Activated T-cell treated with anti-CD3 and anti-CD28 coated beads, Interleukin-2, amount 50 U/mL, for 4 hours (primary cell): ENCODE results near the gene IL2RA. TPM values are rescaled to one million over a fixed set of nuclear protein-coding genes. Genes with fewer than 3 reads are reported as not detected.
A peak's percentile ranks its signal among the peaks of the same experiment; 100 is the strongest.
"Not testable (repeated sequence)": the region's sequence is repeated elsewhere in the genome, so short reads cannot be mapped to it uniquely, and the experiment has no call there.

Experiments
- ATAC-seq, 2 donors: fragments of 200-7000 bp; cut with Tn5 transposase; one replicate each; pipeline ENCODE4 v1.10.0; 2021
- DNase-seq: peaks from one replicate; pipeline ENCODE4 v3.0.0-alpha.2; 2020
- H3K27me3 Mint-ChIP-seq: one replicate; pipeline ENCODE4 v1.8.0; 2021; ENCODE audit warnings: low read depth, mixed read lengths
- H3K36me3 Mint-ChIP-seq: one replicate; pipeline ENCODE4 v1.8.0; 2022; ENCODE audit warnings: mixed read lengths; ENCODE audit not compliant: insufficient read depth
- H3K4me1 Mint-ChIP-seq: one replicate; pipeline ENCODE4 v1.8.0; 2021; ENCODE audit warnings: low read depth, mixed read lengths
- H3K4me3 Mint-ChIP-seq: one replicate; pipeline ENCODE4 v1.8.0; 2021; ENCODE audit warnings: mild to moderate bottlenecking, moderate library complexity, mixed read lengths
- H3K9me3 Mint-ChIP-seq: one replicate; pipeline ENCODE4 v1.8.0; 2021; ENCODE audit warnings: mixed read lengths
- total RNA-seq, 3 donors: library from RNA; stranded (reverse); gene quantifications; one replicate each; pipeline ENCODE4 v1.2.1, GENCODE V29; 2021

Gene IL2RA
- 100 to 1,000 TPM; 639 to 698 (median 653) TPM for total RNA-seq

DNA sequence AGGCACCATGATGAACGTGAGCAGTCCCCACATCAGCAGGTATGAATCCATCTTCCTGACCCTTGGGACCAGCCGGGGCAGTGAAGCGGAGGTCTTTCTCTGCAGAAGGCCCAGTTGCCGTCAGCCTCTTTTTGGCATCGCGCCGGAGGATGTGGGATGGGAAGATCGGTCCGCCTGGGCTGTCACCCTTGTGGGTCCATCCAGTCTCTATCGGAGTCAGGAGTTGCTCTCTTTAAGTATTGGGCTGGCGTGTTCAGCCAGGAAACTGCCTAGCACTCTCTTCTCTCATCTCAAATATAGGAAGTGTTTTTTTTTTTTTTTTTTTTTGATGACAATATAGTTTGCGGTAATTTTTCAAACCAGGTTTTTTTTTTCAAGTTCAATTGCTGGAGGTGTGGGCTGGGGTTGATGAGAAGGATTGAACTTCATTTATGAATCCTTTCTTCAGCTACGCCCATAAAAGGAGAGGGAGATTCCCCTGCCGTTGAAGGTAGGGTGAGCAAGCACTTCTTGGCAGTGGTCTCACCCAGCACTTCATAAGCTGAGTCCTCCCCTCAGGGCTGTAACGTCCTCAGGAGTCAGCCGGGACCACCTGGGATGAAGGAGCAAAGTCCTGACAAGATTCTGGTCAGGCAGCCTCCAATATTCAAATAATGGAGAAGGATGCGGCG lies at the start of gene IL2RA:
Gene IL2RA, minus strand, starts transcription at position 267 of the 671 bp plus-strand sequence. Its CDS starts 216 bp downstream, at position 51.
- Mint-ChIP-seq H3K9me3 (no peaks in the 10 kb centered on the region), H3K36me3 (peaks cover 32% of the 10 kb centered on the region), H3K4me3 (peak within 1 kb of the TSS; percentile 87), H3K27me3 (no peaks in the 10 kb centered on the region), H3K4me1 (peaks cover 51% of the 10 kb centered on the region)
- ATAC-seq: peak; percentile 70 to 72
- peak; percentile 60 for DNase-seq

DNA sequence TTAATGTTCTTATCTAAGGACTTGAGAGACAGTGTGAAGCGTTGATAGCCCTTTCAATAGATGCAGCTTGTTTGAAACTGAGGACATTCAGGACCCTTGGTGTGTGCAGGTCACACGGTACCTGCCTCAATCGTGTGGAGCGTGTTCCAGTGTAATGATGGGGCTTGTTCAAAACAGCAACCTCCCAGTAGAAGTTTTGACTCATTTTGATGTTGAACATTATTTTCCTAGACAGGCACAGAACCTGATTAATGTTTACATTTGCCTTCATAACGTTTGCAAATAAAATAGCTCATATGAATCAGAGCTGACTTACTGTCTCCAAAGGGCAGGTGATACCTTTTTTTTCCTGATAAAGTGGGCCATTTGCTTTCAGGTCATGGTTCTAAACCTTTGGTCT lies 48.0 kb upstream of the IL2RA start:
- Mint-ChIP-seq H3K4me1 (peaks cover 36% of the 10 kb centered on the region), H3K9me3 (no peaks in the 10 kb centered on the region), H3K27me3 (no peaks in the 10 kb centered on the region), H3K4me3 (no peak overlapping the region), H3K36me3 (peaks cover 61% of the 10 kb centered on the region)
- DNase-seq: no peak
- ATAC-seq: no peak

DNA sequence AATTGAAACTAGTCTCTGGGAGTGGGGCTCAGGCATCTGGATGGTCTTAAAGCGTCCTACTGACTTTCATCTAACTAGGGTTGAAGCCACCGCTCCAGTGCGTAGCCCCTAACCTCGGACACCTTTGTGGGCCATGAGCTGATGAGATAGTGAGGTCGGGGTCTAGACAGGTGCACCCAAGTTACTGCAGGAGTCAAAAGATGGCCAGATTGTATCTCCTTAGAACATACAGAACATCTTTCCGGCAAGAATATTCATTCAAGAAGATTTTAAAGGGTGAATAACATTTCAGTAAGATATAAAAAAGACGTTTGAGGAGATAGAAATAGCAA lies 47.2 kb upstream of the IL2RA start:
- H3K4me1 Mint-ChIP-seq: peaks cover 32% of the 10 kb centered on the region
- H3K9me3 Mint-ChIP-seq: no peaks in the 10 kb centered on the region
- no peak overlapping the region for H3K4me3 Mint-ChIP-seq
- no peak for DNase-seq
- ATAC-seq: no peak
- no peaks in the 10 kb centered on the region for H3K27me3 Mint-ChIP-seq
- H3K36me3 Mint-ChIP-seq: peaks cover 63% of the 10 kb centered on the region

DNA sequence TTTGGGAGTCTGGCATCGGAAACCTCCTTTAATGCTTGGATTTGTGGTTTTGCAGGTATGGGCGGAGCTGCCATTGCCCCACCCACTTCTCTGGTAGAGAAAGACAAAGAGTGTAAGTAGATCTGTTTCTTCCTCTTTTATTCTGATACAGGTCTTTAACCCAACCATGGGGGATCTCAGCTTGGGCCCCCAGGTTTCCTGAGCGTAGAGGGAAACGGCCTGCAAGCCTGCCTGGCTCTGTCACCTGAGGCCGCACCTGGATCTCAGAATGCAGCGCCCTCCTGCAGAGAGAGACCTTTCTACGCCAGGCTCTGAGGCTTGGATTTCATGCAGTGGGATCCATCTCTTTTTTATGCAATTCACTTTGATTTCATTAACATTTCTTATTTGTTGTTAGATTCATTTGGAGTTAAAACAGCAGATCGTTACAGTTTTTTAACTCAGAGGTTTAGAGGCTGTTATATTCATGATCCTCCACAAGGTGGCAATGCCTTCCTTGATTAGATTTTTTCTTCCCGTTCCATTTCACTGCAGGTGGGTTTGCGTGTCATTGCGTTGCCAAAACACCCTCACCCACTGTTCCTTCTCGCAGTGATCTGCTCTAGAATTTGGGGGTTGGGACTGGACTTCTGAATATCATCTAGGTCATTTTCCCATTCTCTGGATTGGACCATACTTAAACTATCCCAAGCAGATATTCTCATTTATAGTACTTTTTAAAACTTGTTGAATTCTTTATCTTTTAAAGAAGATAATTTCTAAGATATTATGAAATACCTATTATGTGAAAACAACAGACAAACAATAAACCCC lies 46.7 kb upstream of the IL2RA start:
- Mint-ChIP-seq H3K27me3 (no peaks in the 10 kb centered on the region), H3K9me3 (no peaks in the 10 kb centered on the region), H3K4me3 (no peak overlapping the region), H3K4me1 (peaks cover 29% of the 10 kb centered on the region), H3K36me3 (peaks cover 61% of the 10 kb centered on the region)
- no peak for DNase-seq
- peak; percentile 40 to 51 for ATAC-seq

DNA sequence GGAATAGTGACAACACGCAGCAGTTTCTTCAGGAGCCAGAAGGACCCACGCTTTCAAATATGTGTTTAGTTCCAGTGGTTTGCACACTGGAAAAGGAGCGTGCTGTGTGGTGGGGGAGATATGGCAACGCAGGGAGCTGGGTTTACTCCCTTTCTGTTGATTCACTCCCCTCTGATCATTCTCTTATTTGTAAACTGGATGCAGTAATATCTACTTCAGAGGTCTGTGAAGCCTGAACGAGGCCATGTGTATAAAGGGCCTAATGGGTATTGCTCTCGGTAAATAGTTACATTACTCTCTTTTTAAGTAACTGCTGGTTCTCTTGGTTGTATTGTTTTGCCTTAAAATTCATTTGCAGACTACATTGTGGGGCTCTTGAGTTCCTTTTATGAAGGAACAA lies 45.9 kb upstream of the IL2RA start:
- H3K4me3 Mint-ChIP-seq: no peak overlapping the region
- peaks cover 56% of the 10 kb centered on the region for H3K36me3 Mint-ChIP-seq
- ATAC-seq: no peak
- peaks cover 29% of the 10 kb centered on the region for H3K4me1 Mint-ChIP-seq
- DNase-seq: no peak
- no peaks in the 10 kb centered on the region for H3K9me3 Mint-ChIP-seq
- H3K27me3 Mint-ChIP-seq: no peaks in the 10 kb centered on the region

DNA sequence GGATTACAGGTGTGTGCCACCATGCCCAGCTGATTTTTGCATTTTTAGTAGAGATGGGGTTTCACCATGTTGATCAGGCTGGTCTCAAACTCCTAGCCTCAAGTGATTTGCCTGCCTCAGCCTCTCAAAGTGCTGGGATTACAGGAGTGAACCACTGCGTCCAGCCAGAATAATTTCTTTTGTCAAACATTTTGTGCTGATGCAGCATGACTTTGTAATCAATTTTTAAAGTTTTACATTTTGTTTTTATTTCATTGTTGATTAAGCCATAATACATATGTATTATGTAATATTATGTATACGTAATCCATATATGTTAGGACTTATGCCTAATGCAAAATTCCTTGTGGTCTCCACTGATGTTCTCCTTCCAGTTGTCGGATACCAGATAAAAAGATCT lies 45.4 kb upstream of the IL2RA start:
- H3K36me3 Mint-ChIP-seq: peaks cover 54% of the 10 kb centered on the region
- not testable (repeated sequence) for H3K9me3 Mint-ChIP-seq, DNase-seq, ATAC-seq, H3K4me3 Mint-ChIP-seq, H3K27me3 Mint-ChIP-seq
- peaks cover 29% of the 10 kb centered on the region for H3K4me1 Mint-ChIP-seq

DNA sequence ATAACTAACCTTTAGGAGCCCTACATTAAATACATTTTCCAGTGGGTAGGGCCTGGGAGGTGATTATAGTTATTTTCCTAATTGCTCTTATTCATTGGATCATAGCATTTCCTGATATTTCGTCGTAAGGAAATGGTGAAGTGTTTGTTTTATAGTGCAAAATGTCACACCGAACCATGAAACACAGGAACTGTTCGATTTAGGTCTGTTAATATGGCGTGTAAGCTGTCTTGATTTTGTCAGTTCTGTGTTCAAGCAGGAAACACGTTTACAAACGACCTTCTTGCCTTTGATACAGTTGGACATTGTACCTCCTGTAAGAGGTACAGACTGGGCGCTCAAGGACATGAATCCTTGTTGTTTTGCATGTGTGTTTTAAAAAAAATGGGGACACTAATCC lies 41.4 kb upstream of the IL2RA start:
- Mint-ChIP-seq H3K9me3 (no peaks in the 10 kb centered on the region), H3K4me3 (no peak overlapping the region), H3K4me1 (peaks cover 12% of the 10 kb centered on the region), H3K27me3 (no peaks in the 10 kb centered on the region), H3K36me3 (peaks cover 40% of the 10 kb centered on the region)
- DNase-seq (no peak), ATAC-seq (no peak)

DNA sequence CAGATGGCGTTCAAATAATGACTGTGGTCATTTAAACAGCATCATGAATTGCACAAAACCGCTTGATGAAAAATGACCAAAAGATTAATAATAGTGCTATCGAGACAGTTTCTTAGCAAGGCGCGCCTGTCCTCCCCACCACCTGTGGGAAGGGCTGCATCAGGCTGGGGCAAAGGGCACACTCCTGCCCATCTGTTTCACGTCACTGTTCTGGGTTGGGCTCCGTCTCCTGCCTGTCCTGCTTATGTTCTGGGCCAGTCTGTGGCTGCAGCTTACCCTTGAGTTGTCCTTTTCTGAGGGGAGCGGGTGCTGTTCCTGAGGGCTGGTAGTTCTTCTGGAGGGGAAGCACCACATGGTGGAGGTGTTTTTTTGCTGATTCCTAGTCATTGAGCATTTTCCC lies 40.0 kb upstream of the IL2RA start:
- no peak for ATAC-seq

DNA sequence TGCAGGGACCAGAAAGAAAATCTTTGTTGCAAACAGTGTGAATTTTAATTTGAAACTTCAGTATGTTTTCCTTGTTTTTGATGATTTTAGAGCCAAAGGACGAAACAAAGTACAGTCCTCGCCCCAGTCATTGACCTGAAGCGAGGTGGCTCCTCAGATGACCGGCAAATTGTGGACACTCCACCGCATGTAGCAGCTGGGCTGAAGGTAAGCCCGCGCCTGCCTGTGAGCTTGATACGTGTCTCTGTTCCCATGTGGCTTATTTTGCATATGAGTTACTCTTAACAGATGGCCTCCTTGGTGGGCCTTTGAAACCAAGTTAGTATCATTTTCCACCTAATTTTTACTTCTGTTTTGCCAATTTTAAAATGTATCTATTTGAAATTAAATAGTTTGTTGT lies 39.0 kb upstream of the IL2RA start:
- ATAC-seq (no peak), DNase-seq (no peak)
- Mint-ChIP-seq H3K4me3 (no peak overlapping the region), H3K4me1 (peaks cover 17% of the 10 kb centered on the region), H3K27me3 (no peaks in the 10 kb centered on the region), H3K36me3 (peaks cover 44% of the 10 kb centered on the region), H3K9me3 (no peaks in the 10 kb centered on the region)

More for the DNA sequence above, 40.0 kb upstream of the IL2RA start:
- DNase-seq: no peak
- Mint-ChIP-seq H3K36me3 (peaks cover 46% of the 10 kb centered on the region), H3K27me3 (no peaks in the 10 kb centered on the region), H3K4me1 (peaks cover 11% of the 10 kb centered on the region), H3K9me3 (no peaks in the 10 kb centered on the region), H3K4me3 (no peak overlapping the region)

DNA sequence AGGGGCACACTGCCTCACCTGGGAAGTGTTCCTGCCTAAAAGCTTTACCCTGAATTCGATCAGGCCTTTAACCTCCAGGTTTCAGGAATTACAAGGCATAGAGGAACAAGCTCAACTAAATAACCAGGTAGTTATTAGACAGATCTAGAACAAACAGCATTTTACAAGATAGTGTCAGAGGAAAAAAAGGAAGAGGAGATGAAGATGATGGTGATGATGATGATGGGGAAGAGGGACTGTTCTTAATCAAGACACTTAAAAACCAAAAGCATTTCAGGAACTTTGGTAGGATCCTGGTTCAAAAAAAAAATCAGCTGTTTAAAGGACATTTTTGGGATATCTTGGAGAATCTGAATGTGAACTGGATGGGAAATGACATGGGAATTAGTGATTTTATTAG lies 38.2 kb upstream of the IL2RA start:
- peaks cover 25% of the 10 kb centered on the region for H3K4me1 Mint-ChIP-seq
- H3K27me3 Mint-ChIP-seq: no peaks in the 10 kb centered on the region
- H3K9me3 Mint-ChIP-seq: no peaks in the 10 kb centered on the region
- H3K4me3 Mint-ChIP-seq: no peak overlapping the region
- ATAC-seq (no peak), DNase-seq (no peak)
- peaks cover 42% of the 10 kb centered on the region for H3K36me3 Mint-ChIP-seq

DNA sequence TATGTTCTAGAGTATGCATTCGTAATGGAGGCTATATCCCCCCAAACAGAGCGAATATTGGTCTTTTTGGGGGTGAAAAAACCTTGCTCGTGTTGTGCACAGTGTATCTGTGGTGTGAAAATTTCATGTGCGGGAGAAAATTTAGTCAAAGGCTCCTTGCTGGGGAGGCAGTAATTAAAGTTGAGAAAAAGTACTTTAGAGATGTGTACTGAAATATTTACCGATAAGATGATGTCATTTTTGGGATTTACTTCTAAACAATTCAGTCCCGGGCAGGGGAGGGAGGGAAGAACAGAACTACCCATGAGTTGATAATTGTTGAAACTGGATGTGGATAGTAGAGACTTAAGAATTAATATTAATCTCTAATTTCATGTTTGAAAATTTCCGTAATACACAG lies 36.0 kb upstream of the IL2RA start:
- no peak for DNase-seq
- Mint-ChIP-seq H3K9me3 (no peaks in the 10 kb centered on the region), H3K4me3 (no peak overlapping the region), H3K27me3 (no peaks in the 10 kb centered on the region), H3K4me1 (peaks cover 45% of the 10 kb centered on the region), H3K36me3 (peaks cover 37% of the 10 kb centered on the region)
- no peak for ATAC-seq

DNA sequence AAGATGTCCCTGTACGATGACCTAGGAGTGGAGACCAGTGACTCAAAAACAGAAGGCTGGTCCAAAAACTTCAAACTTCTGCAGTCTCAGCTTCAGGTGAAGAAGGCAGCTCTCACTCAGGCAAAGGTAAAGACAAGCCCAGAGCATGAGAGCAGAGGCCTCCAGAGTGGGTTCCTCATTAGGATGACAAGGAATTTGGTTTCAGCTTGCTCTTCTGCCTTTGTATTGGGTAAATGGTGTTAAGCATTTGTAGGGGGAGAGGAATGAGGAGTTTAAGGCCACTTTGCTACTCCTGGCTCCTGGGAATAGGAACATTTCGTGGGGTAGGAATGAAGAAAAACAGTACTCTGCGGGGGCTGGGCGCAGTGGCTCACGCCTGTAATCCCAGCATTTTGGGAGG lies 34.9 kb upstream of the IL2RA start:
- DNase-seq (no peak), ATAC-seq (no peak)
- no peak overlapping the region for H3K4me3 Mint-ChIP-seq
- H3K27me3 Mint-ChIP-seq: no peaks in the 10 kb centered on the region
- peaks cover 53% of the 10 kb centered on the region for H3K4me1 Mint-ChIP-seq
- H3K9me3 Mint-ChIP-seq: no peaks in the 10 kb centered on the region
- H3K36me3 Mint-ChIP-seq: peaks cover 33% of the 10 kb centered on the region

DNA sequence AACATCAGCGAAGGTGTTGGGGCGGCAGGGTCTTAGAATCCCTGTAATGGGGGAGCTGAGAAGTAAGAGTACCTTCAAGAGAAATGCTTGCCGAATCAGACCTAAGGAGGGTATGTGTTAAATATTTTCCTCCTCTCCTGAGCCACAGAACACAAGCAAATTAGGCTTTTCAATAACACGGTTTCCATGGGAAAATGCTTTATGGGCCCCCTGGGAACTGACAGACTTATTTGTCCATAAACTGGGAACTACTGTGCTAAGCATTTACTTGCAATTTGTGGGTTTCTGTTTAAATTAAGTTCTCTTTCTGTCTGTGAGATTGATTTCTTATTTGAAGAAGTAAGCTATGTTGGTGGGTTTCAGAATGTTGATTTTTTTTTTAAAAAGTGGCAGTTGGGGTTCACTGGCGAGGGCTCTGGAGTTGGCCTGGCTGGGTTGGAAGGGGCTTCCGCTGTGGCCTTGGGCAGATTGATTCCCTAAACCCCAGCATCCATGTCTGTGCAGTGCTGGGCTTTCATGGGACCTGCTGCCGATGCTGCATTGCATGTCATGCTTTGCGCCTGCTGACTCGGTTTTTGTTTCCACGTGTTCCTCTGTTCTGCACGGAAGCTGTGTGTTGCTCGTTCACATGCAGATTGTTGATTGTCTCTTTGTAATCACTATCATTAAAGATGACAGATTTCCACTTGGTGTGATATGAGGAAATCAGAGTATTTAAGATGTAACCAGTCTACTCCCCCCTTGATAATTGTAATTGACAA lies 33.8 kb upstream of the IL2RA start:
- Mint-ChIP-seq H3K36me3 (peaks cover 30% of the 10 kb centered on the region), H3K27me3 (no peaks in the 10 kb centered on the region), H3K4me3 (no peak overlapping the region), H3K4me1 (peaks cover 64% of the 10 kb centered on the region), H3K9me3 (no peaks in the 10 kb centered on the region)
- DNase-seq (no peak), ATAC-seq (no peak)

DNA sequence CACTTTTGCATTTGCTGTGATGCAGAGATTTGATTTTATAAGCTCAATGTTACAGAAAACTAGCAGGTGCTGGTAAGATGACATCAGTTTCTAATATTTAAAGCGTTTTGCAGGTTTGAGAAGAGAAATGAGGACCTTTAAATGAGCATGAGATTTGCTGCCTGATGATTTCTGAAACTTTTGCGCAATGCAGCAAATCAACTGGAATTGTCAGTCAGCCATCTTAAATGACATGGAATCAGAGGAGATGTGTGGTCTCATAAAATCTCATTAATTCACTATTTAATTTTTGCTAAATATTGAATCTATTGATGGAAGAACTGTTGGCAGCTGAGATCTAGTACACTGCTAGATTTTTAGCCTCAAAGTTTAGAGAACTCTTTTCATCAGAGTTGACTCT lies 30.6 kb upstream of the IL2RA start:
- H3K4me1 Mint-ChIP-seq: peaks cover 76% of the 10 kb centered on the region
- peak overlapping the region; percentile 60 for H3K4me3 Mint-ChIP-seq
- H3K27me3 Mint-ChIP-seq: no peaks in the 10 kb centered on the region
- H3K36me3 Mint-ChIP-seq: peaks cover 22% of the 10 kb centered on the region
- no peak for ATAC-seq
- H3K9me3 Mint-ChIP-seq: no peaks in the 10 kb centered on the region
- no peak for DNase-seq
